GM19467 (cell line): ENCODE results near the gene SALL1.

Source experiments
- ATAC-seq: cut with Tn5 transposase; IDR thresholded peaks from one replicate; pipeline ENCODE4 v1.9.1; 2021; ENCODE audit warnings: mild to moderate bottlenecking, moderate library complexity; ENCODE audit not compliant: unreplicated experiment

Gene SALL1

DNA sequence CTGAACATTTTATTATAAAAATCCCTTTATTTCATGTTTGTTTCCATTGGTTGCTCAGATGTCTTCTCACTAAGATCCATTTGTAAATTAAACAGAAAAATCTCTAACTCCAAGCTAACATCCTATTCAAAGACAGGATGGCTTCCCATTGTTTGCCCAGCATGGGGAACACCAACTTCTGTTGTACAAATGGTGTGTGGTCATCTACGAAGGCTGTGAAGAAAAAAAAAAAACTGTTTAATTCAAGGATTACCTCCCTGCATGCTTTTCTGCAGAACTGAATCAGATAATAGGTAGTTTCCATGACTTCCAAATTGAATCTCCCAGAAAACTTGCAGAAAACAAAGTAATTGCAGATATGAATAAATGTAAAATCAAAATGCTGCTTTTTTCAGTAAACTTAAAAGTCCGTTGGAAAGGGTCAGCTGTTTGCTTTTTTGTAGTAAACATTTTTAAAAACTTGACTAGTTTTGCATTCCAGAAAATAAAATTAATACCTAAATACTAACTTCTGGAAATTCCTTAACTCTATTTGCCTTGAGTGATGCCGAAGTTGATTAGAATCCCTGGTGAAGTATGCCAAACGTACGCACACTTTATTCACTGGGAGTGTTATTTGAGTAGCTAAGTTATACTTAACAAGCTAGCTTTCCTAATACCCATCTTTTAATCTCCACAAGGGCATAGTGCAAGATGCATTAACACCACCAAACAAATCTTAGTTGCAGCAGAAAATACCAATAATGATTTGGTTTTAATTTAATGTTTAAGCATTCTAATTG is 7.7 kb downstream of the SALL1 start:
- no peak for ATAC-seq

DNA sequence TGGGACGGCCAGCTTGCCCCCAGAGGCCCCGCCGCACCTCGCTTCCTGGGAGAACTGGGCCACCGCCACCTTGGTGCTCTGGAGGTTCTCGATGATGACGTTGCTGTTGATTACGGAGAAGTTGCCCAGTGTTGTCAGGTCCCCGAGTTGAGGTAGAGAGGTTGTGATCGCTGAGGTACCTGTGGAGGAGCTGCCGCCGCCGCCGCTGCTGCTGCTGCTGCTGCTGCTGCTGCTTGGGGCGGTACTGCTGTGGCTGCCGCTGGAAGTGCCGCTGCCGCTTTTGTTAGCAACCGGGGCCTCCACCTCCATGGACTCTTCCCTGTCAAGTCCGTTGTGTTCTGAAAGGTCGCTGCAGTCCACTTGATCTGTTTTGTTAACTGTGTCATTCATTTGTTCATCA is 9.5 kb downstream of the SALL1 start:
- no peak for ATAC-seq

DNA sequence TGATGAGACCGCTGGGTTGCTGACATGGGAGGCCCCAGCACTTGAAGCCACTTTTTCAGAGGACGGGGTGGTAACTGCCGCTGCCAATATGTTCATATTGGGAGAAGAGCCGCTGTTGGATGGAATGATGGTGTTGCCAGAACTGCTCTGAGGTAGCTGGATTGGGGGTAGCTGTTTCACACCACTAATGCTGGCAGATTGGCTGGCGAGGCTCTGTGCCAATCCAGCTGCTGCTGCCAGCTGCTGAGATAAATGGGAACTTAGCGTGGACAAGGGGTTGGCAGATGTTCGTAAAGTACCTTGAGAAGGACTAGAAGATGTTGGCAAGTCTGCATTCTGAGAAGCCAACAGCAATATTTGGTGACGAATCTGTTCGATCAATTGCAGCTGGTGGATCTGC is 10.0 kb downstream of the SALL1 start:
- no peak for ATAC-seq

DNA sequence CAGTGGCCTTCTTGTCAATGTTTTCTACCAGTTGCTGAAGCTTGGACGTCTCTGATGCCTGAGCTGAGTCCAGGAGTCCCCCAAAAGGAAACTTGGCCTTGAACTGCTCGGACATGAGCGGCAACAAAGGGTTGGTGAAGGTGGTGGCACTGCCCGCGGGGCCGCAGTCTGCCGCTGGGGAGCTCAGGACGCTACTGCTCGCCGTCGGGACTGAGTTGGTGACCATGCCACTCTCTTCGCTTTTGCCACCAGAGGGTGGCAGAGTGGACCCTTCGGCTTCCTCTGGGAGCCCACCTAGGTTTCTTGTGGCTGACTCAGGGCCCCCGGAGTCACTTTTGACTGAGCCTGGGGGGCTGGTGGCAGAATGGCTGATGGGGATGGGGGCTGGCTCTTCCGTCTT is 11.0 kb downstream of the SALL1 start:
- no peak for ATAC-seq

DNA sequence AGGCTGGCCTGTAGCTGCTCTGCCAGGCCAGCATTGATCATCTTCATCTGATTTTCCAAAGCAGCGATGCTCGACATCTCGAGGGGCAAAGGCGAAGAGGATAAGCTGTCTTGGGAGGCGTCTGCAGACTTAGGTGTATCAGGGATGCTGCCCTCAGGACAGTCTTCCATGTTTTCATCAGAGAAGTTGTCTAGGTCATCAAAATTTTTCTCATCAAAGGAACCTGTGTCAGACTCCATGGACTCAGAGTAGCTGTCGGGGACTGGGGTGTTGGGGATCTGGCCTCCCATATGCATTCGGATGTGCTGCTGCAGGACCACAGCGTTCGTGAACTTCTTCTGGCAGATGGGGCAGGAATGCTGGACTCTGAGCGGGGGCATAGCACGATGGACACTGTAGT is 11.5 kb downstream of the SALL1 start:
- no peak for ATAC-seq

DNA sequence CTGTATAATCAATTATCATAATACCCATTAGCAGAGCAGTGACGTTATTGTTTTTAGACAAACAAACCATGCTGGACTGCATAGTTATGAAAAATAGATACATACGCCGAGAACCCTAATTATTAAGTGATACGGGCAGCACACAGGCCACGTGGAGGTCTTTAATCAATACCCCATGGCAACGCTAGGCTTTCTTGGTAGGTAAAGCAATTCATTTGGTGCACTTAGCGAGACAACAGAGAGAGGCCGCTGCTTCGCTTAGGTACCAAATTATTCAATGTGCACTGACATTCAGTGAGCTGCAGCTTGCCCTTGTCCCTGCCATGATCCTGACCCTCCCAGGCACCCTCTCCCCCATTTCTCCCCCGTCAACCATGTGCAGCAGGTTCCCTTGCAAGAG is 12.9 kb downstream of the SALL1 start:
- no peak for ATAC-seq

DNA sequence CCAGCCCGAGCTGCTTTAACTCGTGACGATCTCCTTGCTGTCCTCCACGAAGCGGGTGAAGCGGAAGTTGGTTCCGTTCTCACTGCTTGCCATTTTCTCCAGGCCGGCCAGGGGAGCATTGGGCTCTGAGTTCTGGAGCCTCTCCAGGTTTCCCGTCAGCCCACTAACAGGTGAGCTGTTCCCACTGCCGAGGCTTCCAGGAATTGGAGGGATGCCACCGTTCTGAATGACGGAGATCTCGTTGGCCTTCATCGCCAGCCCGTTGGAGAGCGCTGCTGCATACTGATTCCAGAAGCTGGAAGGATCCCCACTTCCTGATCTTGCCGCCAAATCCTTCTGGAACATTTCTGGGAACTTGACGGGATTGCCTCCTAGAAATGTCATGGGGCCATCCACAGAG is 14.0 kb downstream of the SALL1 start:
- no peak for ATAC-seq

DNA sequence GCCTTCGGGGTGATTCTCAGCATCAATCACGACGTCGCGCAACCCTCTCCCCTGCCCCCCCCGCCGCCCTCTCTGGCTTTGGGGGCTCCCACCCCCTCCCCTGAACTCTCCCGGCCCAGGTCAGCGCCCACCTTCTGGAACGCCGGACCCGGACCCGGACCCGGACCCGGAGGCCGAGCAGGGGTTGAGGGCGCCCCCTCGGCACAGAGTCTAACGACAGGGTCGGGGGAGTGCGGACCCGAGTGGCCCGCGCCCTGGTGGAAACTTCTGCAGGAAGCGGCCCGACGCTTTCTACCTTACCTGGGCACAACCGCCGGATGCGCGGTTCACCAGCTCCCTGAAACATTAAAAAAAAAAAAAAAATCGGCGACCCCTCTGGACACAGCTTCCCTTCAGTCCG is 16.2 kb downstream of the SALL1 start:
- ATAC-seq = no peak

DNA sequence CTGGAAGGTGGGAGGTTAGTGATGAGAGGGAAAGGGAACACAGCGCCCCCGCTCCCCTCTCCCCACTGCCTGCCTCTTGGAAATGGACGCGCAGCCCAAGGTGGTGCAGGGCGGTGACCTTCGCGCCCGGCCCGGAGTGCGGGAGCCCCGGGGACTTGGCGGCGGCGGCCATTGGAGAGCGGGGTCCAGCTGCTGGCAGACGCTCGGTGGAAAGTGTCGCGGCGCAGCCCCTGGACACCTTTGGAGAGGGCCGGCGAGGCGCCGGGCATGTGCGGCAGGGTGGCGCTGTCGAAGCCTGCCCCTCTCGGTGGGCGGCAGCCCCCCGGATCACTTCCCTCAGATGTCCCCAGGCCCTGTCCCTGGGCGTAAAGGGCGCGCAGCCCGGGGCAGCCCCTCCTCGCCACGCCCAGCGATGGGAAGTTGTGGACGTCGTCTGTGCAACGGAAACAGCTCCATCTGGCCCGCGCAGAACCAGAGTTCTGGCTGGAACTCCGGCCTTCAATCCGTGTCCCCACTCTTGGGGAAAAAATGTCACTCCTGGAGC is 16.7 kb downstream of the SALL1 start:
- no peak for ATAC-seq

DNA sequence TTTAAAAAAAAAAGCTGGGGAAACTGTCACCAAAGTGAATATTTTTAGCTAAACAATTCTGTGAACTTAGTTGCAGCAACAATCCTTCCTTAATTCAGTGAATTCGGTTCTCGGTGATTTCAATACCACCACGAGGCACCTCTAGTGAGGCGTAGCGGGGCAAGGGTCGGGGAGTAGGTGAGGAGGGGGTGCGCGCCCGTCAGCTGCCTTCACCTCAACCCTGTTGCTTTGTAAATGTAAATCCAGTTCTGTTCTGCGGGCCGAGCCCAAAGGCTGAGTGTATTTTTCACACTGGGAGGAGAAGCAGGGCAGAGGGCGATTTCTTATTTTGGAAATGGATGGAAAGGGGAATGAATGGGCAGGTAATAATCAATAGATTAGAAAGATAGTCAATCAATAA is 17.4 kb downstream of the SALL1 start:
- no peak for ATAC-seq

DNA sequence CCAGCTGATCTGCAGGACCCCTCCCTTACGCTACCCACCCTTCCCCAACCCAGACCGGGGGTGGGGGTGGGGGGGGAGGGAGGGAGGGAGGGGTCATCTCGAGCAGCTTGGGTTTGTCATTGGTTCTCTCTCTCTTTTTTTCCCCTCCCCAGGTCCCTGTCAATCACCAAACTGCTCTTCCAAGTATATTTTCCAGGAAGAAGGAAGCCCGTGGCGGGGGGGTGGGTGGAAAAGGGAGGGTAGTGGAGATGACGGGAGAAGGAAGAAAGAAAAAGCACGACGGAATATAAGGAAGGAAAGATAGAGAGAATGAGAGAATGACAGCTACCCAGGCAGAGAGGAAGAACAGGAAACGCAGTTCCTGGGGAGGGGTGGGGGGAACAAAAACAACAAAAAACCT is 17.9 kb downstream of the SALL1 start:
- no peak for ATAC-seq

DNA sequence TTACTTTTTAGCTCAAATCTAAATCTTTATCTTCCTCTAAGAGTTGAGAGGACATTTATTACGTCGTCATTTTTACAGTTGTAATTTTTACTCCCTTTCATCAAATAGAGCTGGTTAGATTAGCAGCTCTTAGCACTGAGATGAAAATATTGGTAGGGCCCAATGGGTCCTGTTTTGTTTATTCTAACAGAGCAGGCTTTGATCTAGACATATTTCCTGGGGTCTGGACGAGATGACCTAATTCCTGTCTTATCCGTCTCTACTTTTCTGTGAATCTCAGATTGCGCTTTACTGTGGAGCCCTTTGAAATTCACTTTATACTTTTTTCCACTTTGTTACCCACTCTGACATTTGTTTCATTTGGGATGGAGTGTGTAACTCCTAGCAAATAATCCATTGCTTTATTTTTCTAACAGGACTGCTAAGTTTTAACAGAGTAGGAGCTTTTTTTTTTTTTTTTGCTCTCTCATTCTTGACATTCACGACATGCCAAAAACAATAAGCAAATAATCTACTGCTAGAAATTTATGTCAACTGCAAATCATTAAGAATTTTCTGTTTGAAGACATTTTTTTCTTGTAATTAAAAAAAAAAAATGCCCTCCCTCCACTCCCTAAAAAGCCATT is 18.5 kb downstream of the SALL1 start:
- no peak for ATAC-seq

DNA sequence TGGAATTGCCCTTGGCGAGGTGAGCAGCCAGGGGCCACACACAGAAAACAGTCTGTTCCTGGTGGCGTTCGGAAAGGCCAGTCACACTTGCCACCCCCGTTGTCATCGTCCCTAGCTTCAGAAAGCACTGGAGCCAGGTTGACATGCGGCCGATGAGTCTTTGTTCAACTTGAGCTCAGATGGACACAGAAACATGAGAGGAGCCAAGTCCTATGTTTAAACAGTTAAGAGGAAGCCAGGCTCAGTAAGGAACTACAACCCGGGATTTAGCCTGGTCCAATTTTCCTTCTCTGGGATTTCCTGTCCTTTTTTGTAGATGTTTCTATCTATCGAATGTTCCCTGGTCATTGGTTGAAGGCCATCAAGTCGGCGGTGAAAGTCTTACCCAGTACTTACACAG is 19.5 kb downstream of the SALL1 start:
- ATAC-seq = no peak

DNA sequence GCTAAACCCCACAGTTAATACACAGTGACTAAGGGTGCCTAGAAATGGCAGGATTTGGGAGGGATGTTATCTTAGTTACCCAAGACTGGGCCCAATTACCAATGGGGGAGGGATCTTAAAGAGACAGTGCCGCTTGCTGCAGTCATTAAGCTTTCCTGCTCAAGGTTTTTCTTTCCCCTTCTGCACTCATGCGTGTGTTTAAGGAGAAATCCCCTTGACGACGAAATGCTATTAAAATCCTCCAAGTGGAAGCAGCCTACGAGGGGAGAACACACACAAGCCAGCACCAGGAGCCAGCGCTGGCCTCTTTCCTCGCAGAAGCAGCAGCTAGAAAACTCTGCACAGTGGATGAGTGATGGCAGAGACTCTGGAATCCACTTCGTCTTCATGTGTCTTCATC is 22.0 kb downstream of the SALL1 start:
- no peak for ATAC-seq

DNA sequence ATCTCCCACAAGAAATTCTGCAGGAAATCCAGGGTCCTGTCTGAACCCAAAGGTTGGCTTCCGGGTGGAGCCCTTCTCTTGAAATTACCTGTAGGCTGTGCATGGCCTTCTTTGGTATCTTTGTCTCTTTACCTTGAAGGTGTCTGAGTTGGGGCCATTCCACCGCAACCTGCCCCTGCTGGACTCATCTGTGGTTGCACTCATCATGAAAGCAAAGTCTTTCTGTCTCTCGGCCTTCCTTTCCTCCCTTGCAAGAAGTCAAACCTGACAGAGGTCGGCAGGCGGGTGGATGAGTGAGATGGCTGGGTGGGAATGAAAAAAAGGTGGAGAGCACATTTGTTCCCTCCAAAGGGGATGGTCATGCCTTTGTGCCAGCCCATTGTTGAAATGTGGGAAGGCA is 25.1 kb downstream of the SALL1 start:
- ATAC-seq = no peak

DNA sequence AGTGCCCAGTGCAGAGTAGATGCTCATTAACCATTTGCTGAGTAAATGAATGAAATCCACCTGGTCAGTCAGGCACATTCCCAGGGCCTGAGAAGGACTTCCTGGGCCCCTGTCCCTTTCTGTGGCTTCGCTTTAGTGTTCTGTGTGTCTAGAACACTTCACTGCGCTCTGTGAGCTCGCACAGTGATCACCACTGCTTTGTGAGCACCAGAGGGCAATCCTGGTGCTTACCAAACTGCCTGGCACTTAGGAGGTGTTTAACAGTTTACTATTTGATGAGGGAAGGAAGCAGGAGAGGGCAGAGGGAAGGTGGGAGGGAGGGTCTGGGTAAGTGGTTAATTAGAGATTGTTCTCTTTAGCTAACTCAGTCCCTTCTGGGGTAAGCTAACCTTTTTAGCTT is 26.2 kb downstream of the SALL1 start:
- no peak for ATAC-seq

DNA sequence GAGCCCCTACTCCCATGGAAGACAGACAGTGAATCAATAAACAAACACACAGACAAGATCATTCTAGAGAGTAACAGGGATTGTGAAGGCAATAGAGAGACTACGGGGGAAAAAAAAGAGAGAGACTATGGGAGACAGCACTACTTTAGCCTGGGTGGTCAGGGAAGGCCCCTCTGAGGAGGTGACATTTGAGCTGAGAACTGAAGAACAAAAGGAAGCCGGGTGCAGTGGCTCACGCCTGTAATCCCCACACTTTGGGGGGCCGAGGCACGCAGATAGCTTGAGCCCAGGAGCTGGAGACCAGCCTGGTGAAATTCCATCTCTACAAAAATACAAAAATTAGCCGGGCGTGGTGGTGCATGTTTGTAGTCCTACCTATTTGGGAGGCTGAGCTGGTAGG is 29.2 kb downstream of the SALL1 start:
- ATAC-seq = no peak

DNA sequence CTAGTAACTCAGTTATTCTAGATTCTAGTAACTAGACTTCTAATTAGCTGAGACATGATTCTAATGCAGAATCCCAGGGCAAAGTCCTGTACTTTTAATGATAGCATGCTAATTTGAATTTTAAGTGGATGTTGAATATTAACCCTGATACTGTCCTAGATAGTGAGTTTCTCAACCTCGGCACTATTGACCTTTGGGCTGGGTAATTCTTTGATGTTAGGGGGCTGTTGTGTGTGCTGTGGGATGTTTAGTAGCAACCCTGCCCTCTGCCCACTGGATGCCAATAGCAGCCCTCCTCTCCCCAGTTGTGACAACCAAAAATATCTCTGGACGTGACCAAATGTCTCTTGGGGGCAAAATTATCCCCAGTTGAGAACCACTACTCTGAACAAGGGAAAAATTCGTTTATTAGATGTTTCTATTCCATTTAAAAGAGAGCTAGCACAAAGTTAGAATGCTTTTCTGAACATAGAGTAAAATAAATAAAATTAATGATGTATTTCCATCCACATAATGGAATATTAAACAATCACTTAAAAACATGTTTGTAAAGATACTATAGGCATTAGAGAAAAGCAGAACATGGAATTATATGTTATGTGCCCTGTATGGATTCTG is 30.2 kb downstream of the SALL1 start:
- no peak for ATAC-seq

DNA sequence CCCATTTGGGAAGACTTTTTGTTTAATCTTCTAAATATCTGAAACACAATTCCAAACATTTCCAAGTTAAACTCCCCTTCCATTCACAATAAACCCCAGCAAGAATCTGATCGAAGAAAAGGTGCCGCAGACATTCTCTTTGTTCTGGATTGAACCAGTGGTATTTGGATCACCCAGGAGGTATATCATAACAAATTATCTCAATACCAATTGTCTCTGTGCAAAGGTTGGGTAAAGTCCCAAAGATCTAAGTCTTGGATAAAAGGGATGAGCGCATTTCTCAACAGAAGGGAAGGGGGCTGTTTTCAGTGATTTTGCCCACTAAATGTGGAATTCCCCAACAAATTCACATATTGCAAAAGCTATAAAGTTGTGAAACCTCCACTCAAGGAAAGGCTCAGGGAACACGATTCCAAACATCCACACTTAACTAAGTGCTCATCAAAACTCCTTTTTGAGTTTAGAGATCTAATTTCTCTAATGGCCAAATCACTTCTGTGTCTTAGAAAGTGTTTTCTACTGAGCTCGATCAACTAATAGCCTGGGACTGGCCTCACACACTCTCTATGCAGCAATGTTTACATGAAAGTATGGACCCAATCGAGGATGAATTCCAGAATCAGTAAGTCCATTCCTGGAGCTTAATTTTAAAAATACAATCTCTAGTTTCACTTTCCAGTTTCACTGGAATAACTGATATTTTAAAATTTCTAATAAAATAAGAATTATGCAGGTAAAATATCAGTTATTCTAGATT is 30.9 kb downstream of the SALL1 start:
- ATAC-seq = no peak

DNA sequence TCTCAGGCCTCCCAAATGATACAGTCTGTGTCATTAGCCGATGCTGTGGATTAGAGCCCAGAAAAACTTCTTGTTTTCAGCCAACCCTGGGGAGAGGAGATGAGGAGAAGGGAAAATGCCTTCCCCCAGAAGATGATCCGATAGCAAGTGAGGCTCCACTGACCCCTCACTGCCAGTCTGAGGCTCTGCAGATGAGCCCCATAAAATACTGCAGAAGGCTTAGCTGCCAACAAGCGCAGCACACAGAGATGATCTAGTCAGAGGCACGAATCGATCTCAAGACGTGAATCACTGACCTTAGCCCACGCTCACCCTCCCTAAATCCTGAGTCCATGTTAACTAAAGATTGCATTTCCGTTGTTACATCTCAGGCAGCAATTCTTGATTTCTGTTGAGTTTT is 31.5 kb downstream of the SALL1 start:
- ATAC-seq = no peak

DNA sequence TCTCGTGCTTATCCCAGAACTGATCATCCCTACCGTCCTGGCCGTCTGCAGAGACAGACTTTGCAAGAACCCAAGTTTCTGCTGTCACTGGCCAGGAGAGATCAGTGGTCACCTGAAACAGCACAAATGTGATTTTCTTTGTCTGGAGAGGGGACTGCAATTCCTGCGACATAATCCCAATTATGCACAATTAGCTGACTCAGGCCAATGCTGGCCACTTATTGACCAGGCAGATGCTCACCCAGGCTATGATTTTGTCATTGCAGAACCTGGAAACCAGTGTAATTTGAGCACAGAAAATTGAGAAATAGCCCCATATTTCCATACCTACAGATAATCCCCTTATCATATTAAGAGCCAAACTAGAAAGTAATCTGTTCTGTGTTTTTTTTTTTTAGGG is 34.7 kb downstream of the SALL1 start:
- no peak for ATAC-seq
